H4 (cell line): ENCODE measurements around the gene ANKRD40. TPM values are rescaled to one million over a fixed set of nuclear protein-coding genes. Genes with fewer than 3 reads are reported as not detected.

ENCODE experiments used
- DNase-seq: peaks from one replicate; pipeline ENCODE4 v3.0.0-alpha.2; 2015; ENCODE audit warnings: low spot score
- total RNA-seq: library from RNA; depleted of rRNA; stranded (reverse); fragments of >200 nt; shearing (Covaris generic); gene quantifications from 2 replicates; pipeline ENCODE4 v1.2.3, GENCODE V29; 2014; rRNA removed

ANKRD40 gene
- total RNA-seq, 1 experiment from 2014 or later: 34.6 TPM

DNA sequence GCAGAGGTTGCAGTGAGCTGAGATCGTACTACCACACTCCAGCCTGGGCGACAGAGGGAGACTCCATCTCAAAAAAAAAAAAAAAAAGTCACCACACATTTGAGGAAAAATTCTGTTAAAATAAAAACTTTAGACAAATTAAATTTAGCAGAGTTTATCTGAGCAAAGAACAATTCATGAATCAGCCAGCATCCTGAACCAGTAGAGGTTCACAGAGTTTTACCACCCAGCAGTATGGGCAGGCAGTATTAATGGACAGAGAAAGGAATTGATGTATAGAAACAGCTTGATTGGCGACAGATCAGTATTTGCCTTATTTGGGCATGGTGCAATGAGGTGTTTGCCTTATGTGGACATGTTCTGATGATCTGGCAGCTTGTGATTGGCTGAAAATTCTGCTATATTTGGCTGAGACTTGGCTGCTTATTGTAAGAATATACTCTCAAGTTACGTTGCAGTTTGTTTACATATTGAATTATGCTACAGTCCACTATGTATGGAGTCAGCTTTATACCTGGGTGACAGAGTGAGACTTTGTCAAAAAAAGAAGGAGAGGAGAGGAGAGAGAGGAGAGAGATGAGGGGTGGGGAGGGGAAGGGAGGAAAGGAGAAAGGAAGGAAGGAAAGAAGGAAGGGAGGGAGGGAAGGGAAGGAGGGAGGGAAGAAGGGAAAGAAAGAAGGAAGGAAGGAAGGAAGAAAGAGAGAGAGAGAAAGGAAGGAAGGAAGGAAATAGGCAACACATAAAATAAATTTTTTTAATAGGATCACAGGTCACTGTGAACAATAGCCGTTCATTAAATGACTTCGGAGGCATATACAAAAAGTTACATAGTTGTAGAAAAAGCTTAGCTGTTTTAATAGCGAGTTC, 58.4 kb downstream of the ANKRD40 start:
- peak; percentile 55 for DNase-seq

DNA sequence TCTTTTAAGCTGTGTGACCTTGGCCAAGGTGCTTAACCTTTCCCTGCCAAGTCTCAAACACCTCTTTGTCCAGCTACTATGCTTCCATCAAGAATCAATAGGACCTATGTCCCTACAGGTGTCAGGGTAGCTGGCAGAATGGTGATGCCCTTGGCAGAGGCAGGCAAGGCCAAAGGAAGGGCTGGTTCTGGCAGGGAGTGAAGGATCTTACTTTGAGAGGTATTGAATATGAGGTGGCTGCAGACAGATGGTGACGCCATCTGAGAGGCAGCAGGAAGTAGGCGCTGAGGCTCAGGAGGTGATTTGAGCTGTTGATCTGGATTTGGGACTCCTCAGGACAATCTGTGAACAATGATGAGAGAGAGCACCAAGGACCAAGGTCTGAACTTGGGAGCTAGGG, 60.5 kb downstream of the ANKRD40 start:
- DNase-seq: no peak

DNA sequence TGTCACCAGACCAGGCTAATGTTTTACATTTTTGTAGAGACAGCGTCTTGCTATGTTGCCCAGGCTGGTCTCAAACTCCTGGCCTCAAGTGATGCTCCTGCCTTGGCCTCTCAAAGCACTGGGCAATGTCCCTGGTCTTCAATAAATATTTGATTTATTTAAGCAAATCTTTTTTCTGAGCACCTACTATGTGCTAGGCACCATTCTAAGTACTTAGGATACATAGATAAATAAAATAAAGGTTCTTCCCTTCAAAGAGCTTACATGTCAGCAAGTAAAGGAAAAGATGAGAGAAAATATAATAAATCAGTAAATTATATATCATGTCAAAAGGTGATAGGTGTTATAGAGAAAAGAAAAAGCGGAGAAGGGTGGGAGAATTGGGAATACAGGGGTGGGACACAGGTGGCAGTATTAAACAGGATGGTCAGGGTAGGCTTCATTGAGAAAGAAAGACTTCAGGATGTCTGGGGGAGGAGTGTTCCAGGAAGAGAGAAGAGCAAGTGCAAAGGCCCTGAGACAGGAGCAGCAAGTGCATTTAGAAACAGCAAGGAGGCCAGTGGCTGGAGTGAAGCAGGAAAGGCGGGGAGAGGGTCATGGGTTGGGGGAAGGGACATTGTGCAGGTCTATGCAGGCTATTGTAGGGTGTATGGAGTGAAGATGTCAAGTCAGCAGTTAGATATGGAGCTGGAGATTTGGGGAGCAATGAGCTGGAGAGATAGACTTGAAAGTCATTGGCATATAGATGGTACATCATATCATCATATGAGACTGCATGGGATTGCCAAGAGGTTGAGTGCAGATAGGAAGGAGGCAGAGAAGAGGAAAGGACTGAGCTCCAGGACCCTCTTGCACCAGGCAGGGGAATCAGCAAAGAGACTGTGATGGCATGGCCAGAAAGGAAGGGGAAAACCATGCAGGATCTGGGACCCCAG, 61.7 kb downstream of the ANKRD40 start:
- DNase-seq: no peak

Other genes with a start within 250 kb of the ANKRD40 start
- gene CHAD, start 239.0 kb downstream of the ANKRD40 start, total RNA-seq: not detected in 2 replicates
- 18.7 and 19.3 TPM in 2 replicates for gene RSAD1, start 229.1 kb downstream of the ANKRD40 start, total RNA-seq
- gene MYCBPAP, start 199.5 kb downstream of the ANKRD40 start, total RNA-seq: not detected in 2 replicates
- gene EPN3, start 175.2 kb downstream of the ANKRD40 start, total RNA-seq: not detected in 2 replicates
- gene SPATA20, start 160.7 kb downstream of the ANKRD40 start, total RNA-seq: 88.7 and 104 TPM in 2 replicates
- gene CACNA1G, start 147.2 kb downstream of the ANKRD40 start, total RNA-seq: 0.97 and 1.7 TPM in 2 replicates
- 15.2 and 16.0 TPM in 2 replicates for gene ABCC3, start 73.0 kb downstream of the ANKRD40 start, total RNA-seq
- 18.7 and 23.7 TPM in 2 replicates for gene LUC7L3, start 11.7 kb upstream of the ANKRD40 start, total RNA-seq
- gene ANKRD40CL, start 59.6 kb upstream of the ANKRD40 start, total RNA-seq: not detected in 2 replicates
- gene WFIKKN2, start 127.7 kb upstream of the ANKRD40 start, total RNA-seq: not detected in 2 replicates
- gene TOB1, start 158.4 kb upstream of the ANKRD40 start, total RNA-seq: 3.1 and 7.0 TPM in 2 replicates